Liver (tissue), 9 donors: Measurements from ENCODE around the gene CD101. TPM values are rescaled to one million over a fixed set of nuclear protein-coding genes. Genes with fewer than 3 reads are reported as not detected.

Experiments
- DNase-seq: peaks from one replicate; pipeline ENCODE4 v3.0.0-alpha.2; 2017; ENCODE audit warnings: low spot score
- H3K27ac ChIP-seq, 2 donors: one replicate each; pipeline ENCODE4 v1.7.0; 2013; ENCODE audit warnings: inconsistent platforms in 2 of 2, low read length in 2 of 2, control low read depth in 1 of 2, low read depth in 1 of 2, mild to moderate bottlenecking in 1 of 2
- H3K27me3 ChIP-seq, 4 donors: one replicate each; pipeline versions ENCODE4 v1.6.1 to v1.7.0; 2013; ENCODE audit warnings: low read length in 3 of 4, inconsistent platforms in 1 of 4, mild to moderate bottlenecking in 1 of 4, moderate library complexity in 1 of 4; ENCODE audit not compliant: control insufficient read depth in 4 of 4, insufficient read depth in 4 of 4
- H3K36me3 ChIP-seq, 4 donors: one replicate each; pipeline versions ENCODE4 v1.6.1 to v1.7.0; 2013; ENCODE audit warnings: low read length in 3 of 4, mild to moderate bottlenecking in 3 of 4, low read depth in 1 of 4, moderate library complexity in 1 of 4; ENCODE audit not compliant: control insufficient read depth in 4 of 4, insufficient read depth in 3 of 4
- H3K4me1 ChIP-seq, 4 donors: one replicate each; pipeline versions ENCODE4 v1.6.1 to v1.7.0; 2013; ENCODE audit warnings: low read length in 3 of 4, mild to moderate bottlenecking in 3 of 4, moderate library complexity in 1 of 4; ENCODE audit not compliant: control insufficient read depth in 4 of 4, insufficient read depth in 4 of 4
- H3K4me3 ChIP-seq, 3 donors: one replicate each; pipeline versions ENCODE4 v1.6.1 to v1.7.0; 2013; ENCODE audit warnings: low read length in 3 of 3, control low read depth in 1 of 3, low read depth in 1 of 3, mild to moderate bottlenecking in 1 of 3
- H3K9ac ChIP-seq, 2 donors: one replicate each; pipeline ENCODE4 v1.7.0; 2013; ENCODE audit warnings: low read length in 2 of 2, mild to moderate bottlenecking in 2 of 2, moderate library complexity in 2 of 2, control low read depth in 1 of 2, low read depth in 1 of 2
- H3K9me3 ChIP-seq, 4 donors: one replicate each; pipeline versions ENCODE4 v1.6.1 to v1.7.0; 2013; ENCODE audit warnings: low read length in 3 of 4; ENCODE audit not compliant: control insufficient read depth in 4 of 4
- CTCF ChIP-seq: fragments of 150-350 bp; IDR thresholded peaks from 2 replicates; pipeline ENCODE4 v1.5.1; 2017; ENCODE audit warnings: improper control_type of control experiment, low read depth, low read length; ENCODE audit not compliant: missing input control
- FOXA1 ChIP-seq: IDR thresholded peaks from 2 replicates; pipeline ENCODE4 v1.6.1; 2016; ENCODE audit warnings: antibody characterized with exemption
- FOXA2 ChIP-seq: IDR thresholded peaks from 2 replicates; pipeline ENCODE4 v1.6.1; 2016; ENCODE audit warnings: antibody characterized with exemption
- GABPA ChIP-seq, 2 donors: IDR thresholded peaks in 1 of 2; conservative IDR thresholded peaks in 1 of 2; 2 replicates each; pipeline ENCODE4 v1.6.1; 2016; ENCODE audit warnings: antibody characterized with exemption in 2 of 2, mild to moderate bottlenecking in 1 of 2, moderate library complexity in 1 of 2
- HNF4G ChIP-seq: IDR thresholded peaks from 2 replicates; pipeline ENCODE4 v1.6.1; 2016; ENCODE audit warnings: antibody characterized with exemption
- NR2F2 ChIP-seq: IDR thresholded peaks from 2 replicates; pipeline ENCODE4 v1.6.1; 2016; ENCODE audit warnings: antibody characterized with exemption
- RAD21 ChIP-seq, 2 donors: IDR thresholded peaks; 2 replicates each; pipeline ENCODE4 v1.6.1; 2016; ENCODE audit warnings: antibody characterized with exemption in 2 of 2, mild to moderate bottlenecking in 2 of 2
- REST ChIP-seq: IDR thresholded peaks from 2 replicates; pipeline ENCODE4 v1.6.1; 2016; ENCODE audit warnings: antibody characterized with exemption, mild to moderate bottlenecking
- RXRA ChIP-seq, 2 donors: IDR thresholded peaks; 2 replicates each; pipeline ENCODE4 v1.6.1; 2017 to 2018; ENCODE audit warnings: antibody characterized with exemption in 2 of 2, mild to moderate bottlenecking in 1 of 2
- TAF1 ChIP-seq: conservative IDR thresholded peaks from 2 replicates; pipeline ENCODE4 v1.6.1; 2016; ENCODE audit warnings: antibody characterized with exemption, mild to moderate bottlenecking
- YY1 ChIP-seq: IDR thresholded peaks from 2 replicates; pipeline ENCODE4 v1.6.1; 2016; ENCODE audit warnings: antibody characterized with exemption, mild to moderate bottlenecking
- ZBTB33 ChIP-seq: IDR thresholded peaks from 2 replicates; pipeline ENCODE4 v1.6.1; 2016; ENCODE audit warnings: antibody characterized with exemption
- WGBS: extraction: QIAGEN DNeasy Blood & Tissue Kit; methylation state at CpG from one replicate; pipeline ENCODE4 v1.1.7; 2013; 5-methylcytosine and 5-hydroxymethylcytosine counted together
- polyA plus RNA-seq, 2 donors: library from polyadenylated mRNA; stranded (reverse) in 1 of 2; unstranded in 1 of 2; fragments of 200-250 nt in 1 of 2; fragments of >200 nt in 1 of 2; fragmentation: Nextera tagmentation in 1 of 2; extraction: Ambion mirVana in 1 of 2; gene quantifications; one replicate each; pipeline versions ENCODE4 v1.2.1 to v1.2.3, GENCODE V29; 2013 to 2015
- total RNA-seq, 2 donors: library from RNA; depleted of rRNA; stranded (reverse); fragments of >200 nt; gene quantifications; one replicate each; pipeline ENCODE4 v1.2.3, GENCODE V29; 2014
- donor health status: healthy.
- donor health status: healthy.
- donor health status: healthy.
- donor health status: healthy.
- donor health status: healthy.

Gene CD101
- total and polyA plus RNA-seq, 4 donors, result 0.24 to 2.0 (median 0.65) TPM

GRCh38 chr1:117038236-117038635 is 36.7 kb downstream of the CD101 start:
- H3K9me3 ChIP-seq, result no peaks in the 10 kb centered on the region
- no peaks in the 10 kb centered on the region for H3K36me3 ChIP-seq
- no peaks in the 10 kb centered on the region for H3K4me1 ChIP-seq
- no peak overlapping the region for H3K4me3 ChIP-seq
- no peak overlapping the region for H3K27ac ChIP-seq
- WGBS, result 91% methylated on average over 6 of the region's 6 CpGs
- DNase-seq, result no peak
- H3K27me3 ChIP-seq, result no peaks in the 10 kb centered on the region
- TF ChIP-seq GABPA (IDR thresholded peaks at IDR 0.05 in 1 of 2, conservative IDR thresholded peaks at IDR 0.05 in 1 of 2) (no peak), NR2F2 (no peak), FOXA1 (no peak), REST (no peak), HNF4G (no peak), RXRA (IDR thresholded peaks at IDR 0.05) (no peak), YY1 (no peak), TAF1 (no peak), FOXA2 (no peak), RAD21 (IDR thresholded peaks at IDR 0.05) (no peak), CTCF (no peak), ZBTB33 (no peak)
- H3K9ac ChIP-seq, result no peak overlapping the region

- TF ChIP-seq GABPA (IDR thresholded peaks at IDR 0.05 in 1 of 2, conservative IDR thresholded peaks at IDR 0.05 in 1 of 2), result no peak
- DNase-seq, result no peak
- no peaks in the 10 kb centered on the region for H3K4me1 ChIP-seq
- WGBS, result 93% methylated on average over 1 of the region's 1 CpG
- no peaks in the 10 kb centered on the region for H3K36me3 ChIP-seq
- no peak overlapping the region for H3K27ac ChIP-seq
- H3K27me3 ChIP-seq, result no peaks in the 10 kb centered on the region
- H3K9me3 ChIP-seq, result no peaks in the 10 kb centered on the region
- no peak overlapping the region for H3K4me3 ChIP-seq
- no peak overlapping the region for H3K9ac ChIP-seq
These were observed 42.7 kb downstream of the CD101 start for GRCh38 chr1:117044217-117044616.
